Keratinocyte (primary cell): ENCODE data around the gene CDH13. TPM values are rescaled to one million over a fixed set of nuclear protein-coding genes. Genes with fewer than 3 reads are reported as not detected.

Experiments used
- DNase-seq: peaks from one replicate; pipeline ENCODE4 v3.0.0-alpha.2; 2011; ENCODE audit warnings: low read depth, missing footprints, low spot score
- FAIRE-seq: peaks from 2 replicates; lab custom pipeline; 2011; peaks lifted over from hg19 to GRCh38; lab: Jason Lieb, UNC
- H2AFZ ChIP-seq: 2 replicates; pipeline ENCODE4 v1.6.0; 2012; ENCODE audit warnings: low read length, control low read depth, inconsistent platforms; ENCODE audit not compliant: control insufficient read depth
- H3K27ac ChIP-seq: 2 replicates; pipeline ENCODE4 v1.5.1; 2011; ENCODE audit warnings: low read length; ENCODE audit not compliant: control insufficient read depth, insufficient read depth
- H3K27me3 ChIP-seq: 3 replicates; pipeline ENCODE4 v1.6.0; 2011; ENCODE audit warnings: low read length; ENCODE audit not compliant: control insufficient read depth, insufficient read depth; ENCODE audit errors: extremely low read depth
- H3K36me3 ChIP-seq, 2 experiments: 2 replicates in 1 of 2; 3 replicates in 1 of 2; pipeline ENCODE4 v1.5.1; 2011; ENCODE audit warnings: low read length in 2 of 2, mild to moderate bottlenecking in 1 of 2; ENCODE audit not compliant: control insufficient read depth in 2 of 2, insufficient read depth in 2 of 2; ENCODE audit errors: extremely low read depth in 1 of 2
- H3K4me1 ChIP-seq: 3 replicates; pipeline ENCODE4 v1.5.1; 2011; ENCODE audit warnings: low read length; ENCODE audit not compliant: control insufficient read depth, insufficient read depth; ENCODE audit errors: extremely low read depth
- H3K4me2 ChIP-seq: 3 replicates; pipeline ENCODE4 v1.6.0; 2011; ENCODE audit warnings: low read depth, low read length; ENCODE audit not compliant: control insufficient read depth, insufficient read depth; ENCODE audit errors: extremely low read depth
- H3K4me3 ChIP-seq, 3 experiments: fragments of 200-600 bp in 1 of 3; sonication (generic) in 1 of 3; 2 replicates in 2 of 3; 3 replicates in 1 of 3; pipeline ENCODE4 v1.5.1; 2011 to 2016; ENCODE audit warnings: low read length in 3 of 3, mild to moderate bottlenecking in 3 of 3, control low read depth in 2 of 3, inconsistent platforms in 1 of 3, low read depth in 1 of 3, mixed read lengths in 1 of 3, mixed run types in 1 of 3, moderate library complexity in 1 of 3; ENCODE audit not compliant: control insufficient read depth in 2 of 3, insufficient read depth in 2 of 3; ENCODE audit errors: extremely low read depth in 1 of 3
- H3K79me2 ChIP-seq: 2 replicates; pipeline ENCODE4 v1.6.0; 2012; ENCODE audit warnings: low read length; ENCODE audit not compliant: control insufficient read depth, insufficient read depth
- H3K9ac ChIP-seq: 3 replicates; pipeline ENCODE4 v1.6.0; 2011; ENCODE audit warnings: low read length; ENCODE audit not compliant: control insufficient read depth, insufficient read depth; ENCODE audit errors: extremely low read depth
- H3K9me1 ChIP-seq: 3 replicates; pipeline ENCODE4 v1.6.0; 2011; ENCODE audit warnings: low read length; ENCODE audit not compliant: control insufficient read depth, insufficient read depth; ENCODE audit errors: extremely low read depth
- H3K9me3 ChIP-seq: 2 replicates; pipeline ENCODE4 v1.5.1; 2012; ENCODE audit warnings: low read depth, low read length; ENCODE audit not compliant: control insufficient read depth
- H4K20me1 ChIP-seq: 3 replicates; pipeline ENCODE4 v1.6.0; 2011; ENCODE audit warnings: low read length; ENCODE audit not compliant: control insufficient read depth, insufficient read depth; ENCODE audit errors: extremely low read depth
- EZH2 ChIP-seq: IDR thresholded peaks from one replicate; pipeline ENCODE4 v1.6.1; 2012; ENCODE audit warnings: inconsistent platforms, mild to moderate bottlenecking, low read length, moderate library complexity
- dilution Hi-C: fragments of 300-500 bp; cut with MboI; formaldehyde crosslinking; loops from one replicate; pipeline ENCODE4 v1.7.0; 2020; ENCODE audit warnings: low sequenced_read_pairs; ENCODE audit not compliant: extremely low pct_ligation_motif_present
- polyA plus RNA-seq, 5 experiments: library from polyadenylated mRNA; depleted of rRNA in 3 of 5; stranded (reverse) in 3 of 5; stranded (forward) in 1 of 5; unstranded in 1 of 5; fragments of >200 nt; gene quantifications; 1 replicate in 1 of 5; 2 replicates in 3 of 5; 3 replicates in 1 of 5; pipeline versions ENCODE4 v1.2.1 to v1.2.3, GENCODE V29; 2011 to 2012; ENCODE audit warnings: missing spikeins in 2 of 5, low read depth in 1 of 5, low replicate concordance in 1 of 5
- TF ChIP-seq, protein P1 (sequence below), 3 experiments: IDR thresholded peaks in 1 of 3; conservative IDR thresholded peaks in 1 of 3; optimal IDR thresholded peaks in 1 of 3; 2 replicates in 2 of 3; 3 replicates in 1 of 3; pipeline versions ENCODE3 to v1.5.1; 2011; ENCODE audit warnings: low read length in 3 of 3, mild to moderate bottlenecking in 3 of 3, moderate library complexity in 2 of 3, control low read depth in 1 of 3, inconsistent platforms in 1 of 3; ENCODE audit not compliant: insufficient read depth in 2 of 3; ENCODE audit errors: extremely low read depth in 1 of 3

CDH13 gene
- polyA plus RNA-seq, 1 donor (not counting 4 experiments of a cell fraction or from before 2014, with no cell fraction given), result 111 TPM

GRCh38 chr16:83715217-83715920 is 1088.6 kb downstream of the CDH13 start:
- H3K4me2 ChIP-seq, result no peak overlapping the region
- H3K9ac ChIP-seq, result no peak overlapping the region
- dilution Hi-C loops, result no loop called here
- H3K27ac ChIP-seq, result no peak overlapping the region
- H3K79me2 ChIP-seq, result no peaks in the 10 kb centered on the region
- no peak overlapping the region for H2AFZ ChIP-seq
- TF ChIP-seq, protein P1, sequence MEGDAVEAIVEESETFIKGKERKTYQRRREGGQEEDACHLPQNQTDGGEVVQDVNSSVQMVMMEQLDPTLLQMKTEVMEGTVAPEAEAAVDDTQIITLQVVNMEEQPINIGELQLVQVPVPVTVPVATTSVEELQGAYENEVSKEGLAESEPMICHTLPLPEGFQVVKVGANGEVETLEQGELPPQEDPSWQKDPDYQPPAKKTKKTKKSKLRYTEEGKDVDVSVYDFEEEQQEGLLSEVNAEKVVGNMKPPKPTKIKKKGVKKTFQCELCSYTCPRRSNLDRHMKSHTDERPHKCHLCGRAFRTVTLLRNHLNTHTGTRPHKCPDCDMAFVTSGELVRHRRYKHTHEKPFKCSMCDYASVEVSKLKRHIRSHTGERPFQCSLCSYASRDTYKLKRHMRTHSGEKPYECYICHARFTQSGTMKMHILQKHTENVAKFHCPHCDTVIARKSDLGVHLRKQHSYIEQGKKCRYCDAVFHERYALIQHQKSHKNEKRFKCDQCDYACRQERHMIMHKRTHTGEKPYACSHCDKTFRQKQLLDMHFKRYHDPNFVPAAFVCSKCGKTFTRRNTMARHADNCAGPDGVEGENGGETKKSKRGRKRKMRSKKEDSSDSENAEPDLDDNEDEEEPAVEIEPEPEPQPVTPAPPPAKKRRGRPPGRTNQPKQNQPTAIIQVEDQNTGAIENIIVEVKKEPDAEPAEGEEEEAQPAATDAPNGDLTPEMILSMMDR (optimal IDR thresholded peaks at IDR 0.05 in 1 of 3, IDR thresholded peaks at IDR 0.05 in 1 of 3, conservative IDR thresholded peaks at IDR 0.05 in 1 of 3; ENCODE audit: extremely low read depth in 1 of 3, insufficient read depth in 2 of 3, low read length in 3 of 3), result no peak
- no peak for TF ChIP-seq EZH2
- H4K20me1 ChIP-seq, result no peaks in the 10 kb centered on the region
- H3K9me1 ChIP-seq, result no peaks in the 10 kb centered on the region
- FAIRE-seq, result no peak
- H3K9me3 ChIP-seq, result no peaks in the 10 kb centered on the region
- DNase-seq, result no peak
- no peaks in the 10 kb centered on the region for H3K27me3 ChIP-seq
- H3K4me1 ChIP-seq, result no peaks in the 10 kb centered on the region
- H3K4me3 ChIP-seq, result no peak overlapping the region
- H3K36me3 ChIP-seq, result no peaks in the 10 kb centered on the region

DNA sequence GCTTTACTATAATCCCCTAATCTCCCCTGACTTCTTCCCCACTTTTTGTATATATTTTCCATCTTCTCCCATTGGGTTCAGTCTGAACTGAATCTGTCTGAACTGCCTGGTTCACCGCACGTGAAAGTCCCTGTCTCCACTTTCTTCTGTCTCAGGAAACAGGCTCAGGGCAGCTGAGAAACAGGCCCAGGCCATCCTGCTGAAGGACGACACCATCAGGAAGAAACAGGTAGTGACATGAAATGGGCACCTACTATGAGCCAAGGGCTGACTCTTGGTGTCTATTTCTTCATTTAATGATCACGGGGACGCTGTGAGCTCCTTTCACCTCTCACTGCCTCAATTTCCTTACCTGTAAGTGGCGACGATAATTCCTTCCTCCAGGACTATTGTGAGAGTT is 1090.5 kb downstream of the CDH13 start:
- no peaks in the 10 kb centered on the region for H3K9me3 ChIP-seq
- FAIRE-seq, result no peak
- H3K27me3 ChIP-seq, result no peaks in the 10 kb centered on the region
- no peak overlapping the region for H3K4me2 ChIP-seq
- H3K4me3 ChIP-seq, result no peak overlapping the region
- no peaks in the 10 kb centered on the region for H3K4me1 ChIP-seq
- H3K9ac ChIP-seq, result no peak overlapping the region
- no peaks in the 10 kb centered on the region for H3K79me2 ChIP-seq
- TF ChIP-seq, protein P1 (optimal IDR thresholded peaks at IDR 0.05 in 1 of 3, IDR thresholded peaks at IDR 0.05 in 1 of 3, conservative IDR thresholded peaks at IDR 0.05 in 1 of 3; ENCODE audit: extremely low read depth in 1 of 3, insufficient read depth in 2 of 3, low read length in 3 of 3), result peak; percentile 24 to 38 (median 27)
- no peak for TF ChIP-seq EZH2
- no peaks in the 10 kb centered on the region for H3K9me1 ChIP-seq
- no peak overlapping the region for H3K27ac ChIP-seq
- dilution Hi-C loops, result no loop called here
- H2AFZ ChIP-seq, result no peak overlapping the region
- DNase-seq, result no peak
- H4K20me1 ChIP-seq, result no peaks in the 10 kb centered on the region
- H3K36me3 ChIP-seq, result no peaks in the 10 kb centered on the region
